ENCODE results near the gene GAPDHS.

- TF ChIP-seq MAX (IDR thresholded peaks at IDR 0.05; ENCODE audit: low read depth): no peak
- TF ChIP-seq MXI1 (IDR thresholded peaks at IDR 0.05; ENCODE audit: low read depth, low read length): no peak
- no peak for TF ChIP-seq REST (IDR thresholded peaks at IDR 0.05; ENCODE audit: low read depth, low read length)
- TF ChIP-seq CTCF (IDR thresholded peaks at IDR 0.05): no peak
- TF ChIP-seq EZH2phosphoT487 (IDR thresholded peaks at IDR 0.05; ENCODE audit: borderline replicate concordance, low read depth): no peak
- TF ChIP-seq, protein P1, sequence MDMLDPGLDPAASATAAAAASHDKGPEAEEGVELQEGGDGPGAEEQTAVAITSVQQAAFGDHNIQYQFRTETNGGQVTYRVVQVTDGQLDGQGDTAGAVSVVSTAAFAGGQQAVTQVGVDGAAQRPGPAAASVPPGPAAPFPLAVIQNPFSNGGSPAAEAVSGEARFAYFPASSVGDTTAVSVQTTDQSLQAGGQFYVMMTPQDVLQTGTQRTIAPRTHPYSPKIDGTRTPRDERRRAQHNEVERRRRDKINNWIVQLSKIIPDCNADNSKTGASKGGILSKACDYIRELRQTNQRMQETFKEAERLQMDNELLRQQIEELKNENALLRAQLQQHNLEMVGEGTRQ (IDR thresholded peaks at IDR 0.05; ENCODE audit: borderline replicate concordance, low read depth, low read length): no peak
- TF ChIP-seq, protein P2, sequence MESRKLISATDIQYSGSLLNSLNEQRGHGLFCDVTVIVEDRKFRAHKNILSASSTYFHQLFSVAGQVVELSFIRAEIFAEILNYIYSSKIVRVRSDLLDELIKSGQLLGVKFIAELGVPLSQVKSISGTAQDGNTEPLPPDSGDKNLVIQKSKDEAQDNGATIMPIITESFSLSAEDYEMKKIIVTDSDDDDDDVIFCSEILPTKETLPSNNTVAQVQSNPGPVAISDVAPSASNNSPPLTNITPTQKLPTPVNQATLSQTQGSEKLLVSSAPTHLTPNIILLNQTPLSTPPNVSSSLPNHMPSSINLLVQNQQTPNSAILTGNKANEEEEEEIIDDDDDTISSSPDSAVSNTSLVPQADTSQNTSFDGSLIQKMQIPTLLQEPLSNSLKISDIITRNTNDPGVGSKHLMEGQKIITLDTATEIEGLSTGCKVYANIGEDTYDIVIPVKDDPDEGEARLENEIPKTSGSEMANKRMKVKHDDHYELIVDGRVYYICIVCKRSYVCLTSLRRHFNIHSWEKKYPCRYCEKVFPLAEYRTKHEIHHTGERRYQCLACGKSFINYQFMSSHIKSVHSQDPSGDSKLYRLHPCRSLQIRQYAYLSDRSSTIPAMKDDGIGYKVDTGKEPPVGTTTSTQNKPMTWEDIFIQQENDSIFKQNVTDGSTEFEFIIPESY (IDR thresholded peaks at IDR 0.05; ENCODE audit: borderline replicate concordance, low read depth): no peak
- no peak for TF ChIP-seq USF1 (IDR thresholded peaks at IDR 0.05; ENCODE audit: borderline replicate concordance, low read depth)
- TF ChIP-seq, protein P3, sequence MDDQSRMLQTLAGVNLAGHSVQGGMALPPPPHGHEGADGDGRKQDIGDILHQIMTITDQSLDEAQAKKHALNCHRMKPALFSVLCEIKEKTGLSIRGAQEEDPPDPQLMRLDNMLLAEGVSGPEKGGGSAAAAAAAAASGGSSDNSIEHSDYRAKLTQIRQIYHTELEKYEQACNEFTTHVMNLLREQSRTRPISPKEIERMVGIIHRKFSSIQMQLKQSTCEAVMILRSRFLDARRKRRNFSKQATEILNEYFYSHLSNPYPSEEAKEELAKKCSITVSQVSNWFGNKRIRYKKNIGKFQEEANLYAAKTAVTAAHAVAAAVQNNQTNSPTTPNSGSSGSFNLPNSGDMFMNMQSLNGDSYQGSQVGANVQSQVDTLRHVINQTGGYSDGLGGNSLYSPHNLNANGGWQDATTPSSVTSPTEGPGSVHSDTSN (IDR thresholded peaks at IDR 0.05): no peak
- TF ChIP-seq JUND (IDR thresholded peaks at IDR 0.05): no peak
These were observed at the start of gene GAPDHS for GRCh38 chr19:35533201-35533821.
